HL-60 (cell line): ENCODE results near the gene FAM13C.

Experiments used
- GABPA ChIP-seq: IDR thresholded peaks from 2 replicates; pipeline ENCODE4 v1.6.1; 2012; ENCODE audit warnings: low read depth
- POLR2AphosphoS5 ChIP-seq: IDR thresholded peaks from 2 replicates; pipeline ENCODE4 v1.6.1; 2012; ENCODE audit warnings: low read depth
- SPI1 ChIP-seq: IDR thresholded peaks from 2 replicates; pipeline ENCODE4 v1.6.1; 2012; ENCODE audit warnings: low read depth, mild to moderate bottlenecking, borderline replicate concordance
- TF ChIP-seq, protein P1 (sequence below): IDR thresholded peaks from one replicate; pipeline ENCODE4 v1.5.1; 2011; ENCODE audit warnings: low read length, control low read depth, inconsistent platforms; ENCODE audit not compliant: insufficient read depth
- TF ChIP-seq, protein P2 (sequence below): IDR thresholded peaks from 2 replicates; pipeline ENCODE4 v1.6.1; 2012; ENCODE audit warnings: low read depth; ENCODE audit not compliant: insufficient replicate concordance

DNA sequence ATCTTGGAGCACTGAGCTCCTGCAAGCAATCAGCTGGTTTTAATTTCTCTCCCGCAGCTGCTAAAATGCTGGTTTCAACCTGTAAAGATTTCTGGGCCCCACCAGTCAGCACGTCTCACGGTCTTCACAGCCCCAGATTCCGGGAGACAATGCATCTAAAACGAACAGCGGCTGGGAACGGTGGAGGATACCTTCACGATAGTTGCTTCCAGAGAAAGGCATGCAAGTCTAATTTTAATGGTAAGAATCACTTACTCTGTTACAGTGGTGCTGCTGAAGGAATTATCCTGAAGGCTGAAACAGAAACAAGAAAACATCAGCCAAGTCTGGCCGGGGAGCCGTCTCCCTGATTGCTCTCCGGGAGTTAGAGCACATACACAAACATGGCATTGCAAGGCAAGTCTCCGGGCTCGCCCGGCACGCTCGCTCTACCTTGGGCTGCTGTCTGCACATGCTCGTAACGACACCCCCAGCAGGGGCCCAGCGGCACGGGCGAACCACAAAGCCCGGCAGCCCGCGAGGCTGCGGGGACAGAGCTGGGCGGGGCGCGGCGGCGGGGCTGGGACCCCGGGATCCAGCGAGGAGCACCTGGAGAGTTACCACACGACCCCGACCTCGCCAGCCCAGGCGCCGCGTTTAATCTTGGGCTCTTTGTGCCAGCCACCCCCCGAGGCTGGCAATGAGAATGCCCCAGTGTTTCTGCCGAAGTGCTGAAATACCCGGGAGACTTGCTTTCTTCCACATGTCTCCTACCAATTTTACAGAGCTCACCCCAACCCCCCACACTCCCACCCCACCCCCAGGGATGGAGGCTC, at the start of gene FAM13C:
- TF ChIP-seq, protein P1, sequence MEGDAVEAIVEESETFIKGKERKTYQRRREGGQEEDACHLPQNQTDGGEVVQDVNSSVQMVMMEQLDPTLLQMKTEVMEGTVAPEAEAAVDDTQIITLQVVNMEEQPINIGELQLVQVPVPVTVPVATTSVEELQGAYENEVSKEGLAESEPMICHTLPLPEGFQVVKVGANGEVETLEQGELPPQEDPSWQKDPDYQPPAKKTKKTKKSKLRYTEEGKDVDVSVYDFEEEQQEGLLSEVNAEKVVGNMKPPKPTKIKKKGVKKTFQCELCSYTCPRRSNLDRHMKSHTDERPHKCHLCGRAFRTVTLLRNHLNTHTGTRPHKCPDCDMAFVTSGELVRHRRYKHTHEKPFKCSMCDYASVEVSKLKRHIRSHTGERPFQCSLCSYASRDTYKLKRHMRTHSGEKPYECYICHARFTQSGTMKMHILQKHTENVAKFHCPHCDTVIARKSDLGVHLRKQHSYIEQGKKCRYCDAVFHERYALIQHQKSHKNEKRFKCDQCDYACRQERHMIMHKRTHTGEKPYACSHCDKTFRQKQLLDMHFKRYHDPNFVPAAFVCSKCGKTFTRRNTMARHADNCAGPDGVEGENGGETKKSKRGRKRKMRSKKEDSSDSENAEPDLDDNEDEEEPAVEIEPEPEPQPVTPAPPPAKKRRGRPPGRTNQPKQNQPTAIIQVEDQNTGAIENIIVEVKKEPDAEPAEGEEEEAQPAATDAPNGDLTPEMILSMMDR = no peak
- TF ChIP-seq POLR2AphosphoS5 = no peak
- TF ChIP-seq, protein P2, sequence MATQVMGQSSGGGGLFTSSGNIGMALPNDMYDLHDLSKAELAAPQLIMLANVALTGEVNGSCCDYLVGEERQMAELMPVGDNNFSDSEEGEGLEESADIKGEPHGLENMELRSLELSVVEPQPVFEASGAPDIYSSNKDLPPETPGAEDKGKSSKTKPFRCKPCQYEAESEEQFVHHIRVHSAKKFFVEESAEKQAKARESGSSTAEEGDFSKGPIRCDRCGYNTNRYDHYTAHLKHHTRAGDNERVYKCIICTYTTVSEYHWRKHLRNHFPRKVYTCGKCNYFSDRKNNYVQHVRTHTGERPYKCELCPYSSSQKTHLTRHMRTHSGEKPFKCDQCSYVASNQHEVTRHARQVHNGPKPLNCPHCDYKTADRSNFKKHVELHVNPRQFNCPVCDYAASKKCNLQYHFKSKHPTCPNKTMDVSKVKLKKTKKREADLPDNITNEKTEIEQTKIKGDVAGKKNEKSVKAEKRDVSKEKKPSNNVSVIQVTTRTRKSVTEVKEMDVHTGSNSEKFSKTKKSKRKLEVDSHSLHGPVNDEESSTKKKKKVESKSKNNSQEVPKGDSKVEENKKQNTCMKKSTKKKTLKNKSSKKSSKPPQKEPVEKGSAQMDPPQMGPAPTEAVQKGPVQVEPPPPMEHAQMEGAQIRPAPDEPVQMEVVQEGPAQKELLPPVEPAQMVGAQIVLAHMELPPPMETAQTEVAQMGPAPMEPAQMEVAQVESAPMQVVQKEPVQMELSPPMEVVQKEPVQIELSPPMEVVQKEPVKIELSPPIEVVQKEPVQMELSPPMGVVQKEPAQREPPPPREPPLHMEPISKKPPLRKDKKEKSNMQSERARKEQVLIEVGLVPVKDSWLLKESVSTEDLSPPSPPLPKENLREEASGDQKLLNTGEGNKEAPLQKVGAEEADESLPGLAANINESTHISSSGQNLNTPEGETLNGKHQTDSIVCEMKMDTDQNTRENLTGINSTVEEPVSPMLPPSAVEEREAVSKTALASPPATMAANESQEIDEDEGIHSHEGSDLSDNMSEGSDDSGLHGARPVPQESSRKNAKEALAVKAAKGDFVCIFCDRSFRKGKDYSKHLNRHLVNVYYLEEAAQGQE = no peak
- no peak for TF ChIP-seq GABPA
- TF ChIP-seq SPI1 = no peak
